Measurements from ENCODE around the gene TM9SF3. TPM values are rescaled to one million over a fixed set of nuclear protein-coding genes. Genes with fewer than 3 reads are reported as not detected.

The TM9SF3 gene
- total RNA-seq, 1 experiment from 2014 or later, result 75.2 TPM

DNA sequence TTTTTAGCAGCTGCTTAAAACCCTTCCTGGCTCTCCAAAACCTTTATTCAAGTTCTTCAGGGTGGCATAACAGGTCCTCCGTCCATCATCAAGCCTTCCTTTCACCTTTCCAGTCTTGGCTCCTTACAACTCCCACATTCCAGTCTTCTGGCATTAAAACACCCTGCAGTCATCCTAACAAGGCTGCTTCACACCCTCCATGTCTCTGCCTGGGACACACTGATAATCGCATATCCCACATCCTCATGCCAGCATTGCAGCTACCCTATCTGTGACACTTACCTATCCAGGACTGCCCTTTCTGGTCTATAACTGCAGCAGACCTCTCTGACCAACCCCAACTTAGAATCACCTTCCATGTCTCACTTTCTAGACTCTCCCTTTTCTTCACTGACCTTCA, 70.5 kb downstream of the TM9SF3 start:
- intact Hi-C loops (cut with micrococcal nuclease; ENCODE audit: unreplicated experiment), result no loop called here
- H3F3A ChIP-seq (ENCODE audit: insufficient read depth, low read depth), result no peaks in the 10 kb centered on the region; the same call in 1 of the 2 replicates
- no peaks in the 10 kb centered on the region for H3K9me2 ChIP-seq (ENCODE audit: insufficient read depth)
- H2AFZ ChIP-seq, result no peak overlapping the region
- no peaks in the 10 kb centered on the region for H4K20me1 ChIP-seq (ENCODE audit: insufficient read depth)
- H3K4me2 ChIP-seq, result no peak overlapping the region
- H3K27ac ChIP-seq, result no peak overlapping the region
- H3K27me3 ChIP-seq (ENCODE audit: insufficient read depth, low read depth), result no peaks in the 10 kb centered on the region
- no peak for DNase-seq
- CTCF ChIA-PET, result interaction anchor here (0.6 kb wide), 2 partner anchors 145 to 579 kb away, joined by 3 to 15 read pairs; no protein-coding TSS in a partner anchor
- H3K4me3 ChIP-seq, result no peak overlapping the region
- BruUV-seq (replicated peaks), result no TSS peak
- POLR2A ChIA-PET (ENCODE audit: unreplicated experiment), result no interaction called here
- no peaks in the 10 kb centered on the region for H3K4me1 ChIP-seq (replicated peaks; ENCODE audit: insufficient read depth)
- no peaks in the 10 kb centered on the region for H3K9me3 ChIP-seq (ENCODE audit: insufficient read depth, low read depth)
- 0 out of 2 replicates have a peak, but pooled peaks cover under 1% of the 10 kb centered on the region for H3K36me3 ChIP-seq (ENCODE audit: low read depth)
- H3K79me2 ChIP-seq (ENCODE audit: low read depth), result no peaks in the 10 kb centered on the region
- no peak for TF ChIP-seq EZH2 (IDR thresholded peaks at IDR 0.05; ENCODE audit: low read depth)
- TF ChIP-seq, protein P1, sequence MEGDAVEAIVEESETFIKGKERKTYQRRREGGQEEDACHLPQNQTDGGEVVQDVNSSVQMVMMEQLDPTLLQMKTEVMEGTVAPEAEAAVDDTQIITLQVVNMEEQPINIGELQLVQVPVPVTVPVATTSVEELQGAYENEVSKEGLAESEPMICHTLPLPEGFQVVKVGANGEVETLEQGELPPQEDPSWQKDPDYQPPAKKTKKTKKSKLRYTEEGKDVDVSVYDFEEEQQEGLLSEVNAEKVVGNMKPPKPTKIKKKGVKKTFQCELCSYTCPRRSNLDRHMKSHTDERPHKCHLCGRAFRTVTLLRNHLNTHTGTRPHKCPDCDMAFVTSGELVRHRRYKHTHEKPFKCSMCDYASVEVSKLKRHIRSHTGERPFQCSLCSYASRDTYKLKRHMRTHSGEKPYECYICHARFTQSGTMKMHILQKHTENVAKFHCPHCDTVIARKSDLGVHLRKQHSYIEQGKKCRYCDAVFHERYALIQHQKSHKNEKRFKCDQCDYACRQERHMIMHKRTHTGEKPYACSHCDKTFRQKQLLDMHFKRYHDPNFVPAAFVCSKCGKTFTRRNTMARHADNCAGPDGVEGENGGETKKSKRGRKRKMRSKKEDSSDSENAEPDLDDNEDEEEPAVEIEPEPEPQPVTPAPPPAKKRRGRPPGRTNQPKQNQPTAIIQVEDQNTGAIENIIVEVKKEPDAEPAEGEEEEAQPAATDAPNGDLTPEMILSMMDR (conservative IDR thresholded peaks at IDR 0.05), result no peak

DNA sequence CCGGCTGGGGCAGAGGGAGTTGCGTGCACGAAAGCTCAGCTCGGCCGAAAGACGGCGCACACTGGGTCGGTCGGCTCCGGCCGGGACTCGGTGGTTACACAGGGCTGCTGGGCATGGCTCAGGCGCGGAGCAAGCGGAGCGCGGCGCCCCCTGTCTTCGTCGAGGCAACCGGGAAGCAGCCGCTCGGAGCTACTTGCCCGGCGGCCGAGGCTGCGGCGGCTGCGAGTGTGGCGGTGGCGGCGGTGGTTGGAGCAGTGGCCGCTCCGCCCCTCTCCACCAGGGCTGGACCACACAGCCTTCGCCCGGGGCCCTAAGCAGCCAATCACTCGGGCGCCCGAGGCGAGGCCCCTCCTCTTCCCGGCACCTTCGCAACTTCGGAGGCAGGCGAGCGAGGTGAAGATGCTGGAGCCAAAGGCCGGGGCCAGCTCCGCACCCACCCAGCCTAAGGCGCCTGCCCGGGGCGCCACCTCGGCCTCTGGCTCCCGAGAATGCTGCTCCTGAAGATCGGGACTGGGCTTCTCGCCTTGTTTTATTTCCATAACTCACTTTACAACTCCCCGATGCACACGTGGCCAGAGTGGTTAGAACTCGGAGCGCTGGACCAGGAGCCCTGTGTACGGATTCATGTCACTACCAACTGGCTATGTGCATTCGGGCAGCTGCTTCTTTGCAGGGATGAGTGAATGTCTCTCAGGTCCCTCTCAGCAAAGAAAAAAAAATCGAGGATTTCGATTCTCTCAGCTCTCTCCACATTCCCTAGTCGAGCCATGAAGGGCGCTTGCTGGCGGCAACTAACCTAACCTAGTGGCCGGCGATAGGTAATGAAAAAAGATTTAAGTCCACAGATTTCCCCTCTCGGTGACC, 72.9 kb downstream of the TM9SF3 start, which contains the start of gene TLL2:
Gene TLL2 (minus strand): TSS at position 229 of the 864 bp plus-strand sequence. CDS start 241 bp downstream, outside the sequence.
- H3F3A ChIP-seq (ENCODE audit: insufficient read depth, low read depth), result no peaks in the 10 kb centered on the region; the same call in 1 of the 2 replicates
- H4K20me1 ChIP-seq (ENCODE audit: insufficient read depth), result no peaks in the 10 kb centered on the region
- H3K4me1 ChIP-seq (replicated peaks; ENCODE audit: insufficient read depth), result no peaks in the 10 kb centered on the region
- ChIA-PET CTCF (no interaction called here), POLR2A (ENCODE audit: unreplicated experiment) (no interaction called here)
- H3K9me2 ChIP-seq (ENCODE audit: insufficient read depth), result no peaks in the 10 kb centered on the region
- peak within 1 kb of the TSS; percentile 45; the same call in 1 of the 2 replicates for H3K4me3 ChIP-seq
- no peaks in the 10 kb centered on the region for H3K36me3 ChIP-seq (ENCODE audit: low read depth)
- DNase-seq, result peak in 1 of 2 experiments; percentile 76
- TF ChIP-seq EZH2 (IDR thresholded peaks at IDR 0.05; ENCODE audit: low read depth), result no peak
- TF ChIP-seq, protein P1 (conservative IDR thresholded peaks at IDR 0.05), result no peak
- H3K9me3 ChIP-seq (ENCODE audit: insufficient read depth, low read depth), result no peaks in the 10 kb centered on the region
- H3K4me2 ChIP-seq, result peak within 1 kb of the TSS; percentile 72
- no peak within 1 kb of the TSS for H3K27ac ChIP-seq
- no TSS peak for BruUV-seq (replicated peaks)
- no peaks in the 10 kb centered on the region for H3K27me3 ChIP-seq (ENCODE audit: insufficient read depth, low read depth)
- intact Hi-C loops (cut with micrococcal nuclease; ENCODE audit: unreplicated experiment), result no loop called here
- H3K79me2 ChIP-seq (ENCODE audit: low read depth), result no peaks in the 10 kb centered on the region
- no peak within 1 kb of the TSS for H2AFZ ChIP-seq

DNA sequence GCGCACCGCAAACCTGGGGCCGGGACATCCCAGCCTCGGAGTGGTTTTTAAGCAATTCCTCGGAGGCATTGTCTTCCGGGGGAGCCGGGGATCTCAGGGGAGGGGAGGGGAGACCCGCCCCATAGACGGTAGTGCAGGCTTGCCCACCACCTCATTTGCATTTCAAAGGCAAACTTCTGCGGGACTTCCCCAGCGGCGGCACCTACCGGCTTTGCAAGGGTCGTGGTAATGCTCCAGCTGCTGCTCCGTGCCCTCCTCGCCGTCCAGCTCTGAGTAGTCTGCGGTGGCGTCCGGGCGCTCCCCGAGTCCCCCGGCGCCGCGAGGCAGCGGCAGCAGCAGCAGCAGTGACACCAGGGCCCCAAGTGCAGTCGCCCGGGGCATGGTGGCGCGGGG, 73.5 kb downstream of the TM9SF3 start:
- TF ChIP-seq, protein P1 (conservative IDR thresholded peaks at IDR 0.05), result no peak
- no peak for TF ChIP-seq EZH2 (IDR thresholded peaks at IDR 0.05; ENCODE audit: low read depth)
- Histone ChIP-seq H3K79me2 (ENCODE audit: low read depth) (no peaks in the 10 kb centered on the region), H3K27ac (no peak overlapping the region), H3K4me3 (peak overlapping the region; percentile 45; the same call in 1 of the 2 replicates), H3K9me2 (ENCODE audit: insufficient read depth) (no peaks in the 10 kb centered on the region), H3K4me2 (peak overlapping the region; percentile 72), H3F3A (ENCODE audit: insufficient read depth, low read depth) (no peaks in the 10 kb centered on the region; the same call in 1 of the 2 replicates), H3K36me3 (ENCODE audit: low read depth) (no peaks in the 10 kb centered on the region), H3K4me1 (replicated peaks; ENCODE audit: insufficient read depth) (no peaks in the 10 kb centered on the region), H2AFZ (no peak overlapping the region), H3K27me3 (ENCODE audit: insufficient read depth, low read depth) (no peaks in the 10 kb centered on the region), H3K9me3 (ENCODE audit: insufficient read depth, low read depth) (no peaks in the 10 kb centered on the region), H4K20me1 (ENCODE audit: insufficient read depth) (no peaks in the 10 kb centered on the region)
- no TSS peak for BruUV-seq (replicated peaks)
- DNase-seq, result no peak
- POLR2A ChIA-PET (ENCODE audit: unreplicated experiment), result no interaction called here
- intact Hi-C loops (cut with micrococcal nuclease; ENCODE audit: unreplicated experiment), result no loop called here
- CTCF ChIA-PET, result no interaction called here
